Stimulated activated CD4-positive, alpha-beta T cell treated with anti-CD3 and anti-CD28 coated beads, Interleukin-2, amount 100 ng/mL, for 48 hours (primary cell): ENCODE results near the gene LYPD4.
A peak's percentile ranks its signal among the peaks of the same experiment; 100 is the strongest.

ENCODE experiments used
- DNase-seq, 2 donors: peaks; one replicate each; pipeline ENCODE4 v3.0.0-alpha.2; 2020

LYPD4 gene

DNA sequence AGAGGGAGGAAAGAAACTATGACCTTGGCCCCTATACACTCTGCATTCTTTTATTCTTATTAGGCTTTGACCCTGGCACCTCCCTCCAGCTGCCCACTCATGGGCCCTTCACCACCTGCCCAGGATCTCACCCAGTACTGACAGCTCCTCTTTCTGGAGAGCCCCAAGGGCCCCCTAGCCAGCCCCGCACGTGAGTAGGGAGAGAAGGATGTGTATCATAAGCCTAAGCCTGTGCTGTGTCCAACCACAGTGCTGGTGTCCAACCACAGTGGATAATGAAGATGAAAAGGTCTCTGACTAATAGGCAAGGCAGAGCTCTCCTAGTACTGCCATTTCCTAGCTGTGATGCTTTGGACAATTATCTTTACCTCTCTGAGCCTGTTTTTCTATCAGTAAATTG is 4.6 kb upstream of the LYPD4 start:
- no peak for DNase-seq

DNA sequence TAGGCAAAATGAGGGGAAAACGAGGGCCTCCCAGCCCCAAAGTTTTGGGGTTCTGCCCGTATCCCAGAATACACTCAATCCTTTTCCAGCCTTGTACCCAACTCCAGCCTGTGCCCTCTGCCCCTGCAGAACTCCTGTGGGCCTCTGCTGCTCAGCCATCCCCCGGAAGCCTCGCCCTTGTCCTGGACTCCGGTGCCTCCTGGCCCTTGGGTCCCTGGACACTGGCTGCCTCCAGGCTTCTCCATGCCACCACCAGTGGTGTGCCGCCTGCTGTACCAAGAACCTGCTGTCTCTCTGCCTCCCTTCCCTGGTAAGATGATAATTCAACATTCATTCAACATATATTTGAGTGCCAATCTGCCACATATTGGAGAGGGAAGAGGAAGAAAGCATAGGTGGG is 4.2 kb upstream of the LYPD4 start:
- DNase-seq = no peak

DNA sequence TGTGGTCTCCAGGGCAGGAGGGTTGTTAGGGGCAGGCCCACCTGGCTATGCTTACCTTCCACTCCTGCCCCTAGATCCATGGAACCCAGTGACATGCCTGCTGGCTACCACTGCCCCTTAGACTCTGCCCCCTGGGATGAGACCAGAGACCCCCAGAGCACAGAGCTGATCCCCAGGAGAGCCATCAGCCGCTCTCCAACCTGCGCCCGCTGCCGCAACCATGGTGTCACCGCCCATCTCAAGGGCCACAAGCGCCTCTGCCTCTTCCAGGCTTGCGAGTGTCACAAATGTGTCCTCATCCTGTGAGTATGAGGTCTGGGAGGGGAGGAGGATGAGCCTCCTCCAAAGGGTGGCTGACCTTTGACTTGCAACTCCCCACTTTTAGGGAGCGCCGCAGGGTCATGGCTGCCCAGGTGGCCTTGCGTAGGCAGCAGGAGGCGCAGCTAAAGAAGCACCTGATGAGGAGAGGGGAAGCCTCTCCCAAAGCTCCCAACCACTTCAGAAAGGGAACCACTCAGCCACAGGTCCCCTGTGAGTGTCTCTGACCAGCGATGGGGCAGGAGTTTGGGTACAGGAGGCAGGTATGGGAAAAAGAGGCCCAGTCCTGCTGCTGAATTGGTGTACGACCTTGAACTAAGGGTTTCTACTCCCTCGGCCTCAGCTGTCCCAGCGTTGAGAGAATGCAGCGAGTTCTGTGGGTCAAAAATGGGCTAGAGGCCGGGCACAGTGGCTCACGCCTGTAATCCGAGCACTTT is 3.0 kb upstream of the LYPD4 start:
- DNase-seq = no peak

DNA sequence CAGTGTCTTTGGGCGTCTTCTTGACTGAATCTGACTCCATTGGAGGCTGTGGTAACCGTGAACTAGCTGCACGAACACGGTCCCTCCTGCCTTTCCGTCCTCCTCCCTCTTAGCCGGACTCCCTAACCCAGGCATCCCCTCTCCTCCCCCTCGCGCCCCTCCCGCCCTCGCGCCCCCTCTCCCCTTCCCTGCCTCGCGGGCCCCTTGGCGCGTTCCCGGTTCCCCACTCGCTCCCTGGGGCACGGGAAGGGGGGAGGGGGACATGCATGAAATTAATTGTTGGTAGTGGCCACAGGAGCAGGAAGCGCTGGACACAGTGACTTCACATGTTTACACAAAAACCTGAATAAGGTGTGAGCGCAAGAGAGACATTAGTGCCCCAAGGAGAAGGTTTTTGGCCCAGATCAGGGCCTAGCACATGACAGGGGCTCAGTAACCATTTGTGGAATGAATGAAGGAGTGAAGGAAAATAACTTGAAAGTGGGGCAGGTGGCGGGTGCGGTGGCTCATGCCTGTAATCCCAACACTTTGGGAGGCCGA is 638 bp upstream of the LYPD4 start:
- DNase-seq = no peak

DNA sequence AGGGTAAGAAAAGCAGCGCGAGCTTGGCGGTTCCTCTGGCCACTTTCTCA is 343 bp upstream of the LYPD4 start, which contains the start of gene DMRTC2:
Gene DMRTC2 (plus strand): TSS at position 42 of the 50 bp plus-strand sequence. CDS start 2,387 bp downstream, outside the sequence.
- DNase-seq = no peak

DNA sequence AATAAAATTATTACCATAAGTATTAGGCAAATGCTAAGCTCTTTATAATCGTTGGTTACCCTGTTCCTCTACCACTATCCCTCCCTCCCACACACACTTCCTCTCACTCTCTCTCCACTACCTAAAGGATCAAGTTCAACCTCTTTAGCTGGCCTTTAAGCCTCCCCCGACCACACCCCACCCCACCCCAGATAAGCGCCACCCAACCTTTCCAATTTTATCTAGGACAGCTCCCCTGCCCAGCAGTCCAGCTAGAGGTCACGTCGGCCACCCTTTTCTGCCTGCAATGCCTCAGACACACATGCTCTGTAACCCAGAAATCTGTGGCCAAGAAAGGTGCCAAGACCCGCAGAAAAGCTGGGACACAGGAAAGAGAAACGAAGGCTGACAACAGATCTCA is 1.1 kb downstream of the LYPD4 start:
- DNase-seq = no peak

DNA sequence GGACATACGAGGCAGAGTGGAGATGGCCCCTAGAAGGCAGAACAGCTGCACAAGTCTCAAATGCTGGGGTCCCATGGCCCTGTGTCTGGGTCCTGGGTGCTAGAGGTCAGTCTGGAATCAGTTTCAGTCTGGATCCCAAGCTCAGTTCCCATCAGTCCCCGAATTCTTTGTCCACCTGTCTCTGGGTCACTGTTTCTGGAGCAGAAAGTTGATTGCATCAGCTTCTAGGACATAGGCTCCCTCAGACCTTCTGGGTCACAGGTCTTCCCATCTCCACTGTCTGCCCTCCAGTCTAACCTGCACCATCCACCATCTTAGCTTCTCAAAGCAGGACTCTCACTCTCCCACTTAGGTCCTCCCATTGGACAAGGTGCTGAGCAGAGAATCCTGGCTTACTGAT is 5.3 kb downstream of the LYPD4 start:
- no peak for DNase-seq

DNA sequence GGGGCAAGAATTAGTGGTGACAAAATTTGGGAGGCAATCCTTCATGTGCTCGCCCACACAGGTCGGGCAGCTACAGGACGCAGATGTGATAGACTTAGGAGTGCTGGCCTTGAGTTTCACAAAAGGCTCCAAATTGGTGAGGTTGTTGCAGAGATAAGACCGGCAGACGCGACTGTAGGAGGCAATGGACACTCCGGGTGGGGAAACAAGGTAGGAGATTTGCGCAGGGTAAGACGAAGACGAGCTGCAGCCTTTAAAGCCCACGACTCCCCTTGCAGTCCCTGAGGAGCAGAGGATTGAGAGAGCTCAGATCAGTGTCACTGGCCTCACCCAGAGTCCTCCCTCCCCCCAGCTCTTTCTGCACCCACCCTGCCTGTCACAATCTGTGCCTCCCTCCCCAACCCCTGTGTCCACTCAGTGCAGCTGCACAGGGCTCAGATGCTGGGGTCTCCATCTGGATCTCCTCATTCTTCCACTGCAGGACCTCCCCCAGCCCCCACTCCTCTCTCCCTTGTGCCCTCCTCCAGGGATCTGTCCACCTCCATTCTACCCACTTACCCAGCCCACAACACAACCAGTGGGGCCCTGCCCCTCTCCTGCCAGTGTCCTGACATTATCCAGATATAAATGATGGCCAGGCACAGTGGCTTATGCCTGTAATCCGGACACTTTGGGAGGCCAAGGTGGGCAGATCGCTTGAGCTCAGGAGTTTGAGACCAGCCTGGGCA is 6.3 kb downstream of the LYPD4 start:
- DNase-seq = no peak

DNA sequence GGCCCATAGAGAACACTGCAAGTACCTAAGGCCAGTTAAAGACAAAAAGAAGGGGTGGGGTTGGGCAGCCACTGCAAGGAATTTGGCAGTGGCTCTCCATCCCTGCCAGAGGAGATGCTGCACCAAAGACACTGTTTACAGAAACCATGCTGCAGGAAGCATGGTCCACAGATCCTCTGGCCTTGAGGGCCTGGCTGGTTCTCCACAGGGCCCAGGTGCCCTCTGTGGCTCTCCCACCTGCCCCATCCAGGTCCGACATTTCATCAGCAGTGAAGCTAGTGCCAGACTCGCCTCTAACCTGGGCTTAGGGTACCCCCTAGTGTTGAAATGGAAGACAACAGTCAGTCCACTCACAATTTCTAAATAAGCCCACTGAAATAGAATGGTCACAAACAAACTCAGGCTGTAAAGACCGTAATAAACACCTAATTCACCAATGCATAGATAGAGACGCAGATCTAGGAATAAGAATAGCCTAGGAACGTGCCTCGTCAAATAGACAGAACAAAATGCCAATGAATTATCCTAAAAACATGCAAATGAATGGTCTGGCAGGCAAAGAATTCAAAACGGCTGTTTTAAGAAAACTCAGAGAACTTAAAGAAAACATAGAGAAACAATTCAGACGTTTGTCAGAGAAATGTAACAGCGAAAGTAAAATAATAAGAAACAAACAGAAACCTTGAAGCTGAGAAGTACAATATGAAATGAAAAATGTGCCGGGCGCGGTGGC is 23.3 kb downstream of the LYPD4 start:
- peak; percentile 36 to 45 for DNase-seq

DNA sequence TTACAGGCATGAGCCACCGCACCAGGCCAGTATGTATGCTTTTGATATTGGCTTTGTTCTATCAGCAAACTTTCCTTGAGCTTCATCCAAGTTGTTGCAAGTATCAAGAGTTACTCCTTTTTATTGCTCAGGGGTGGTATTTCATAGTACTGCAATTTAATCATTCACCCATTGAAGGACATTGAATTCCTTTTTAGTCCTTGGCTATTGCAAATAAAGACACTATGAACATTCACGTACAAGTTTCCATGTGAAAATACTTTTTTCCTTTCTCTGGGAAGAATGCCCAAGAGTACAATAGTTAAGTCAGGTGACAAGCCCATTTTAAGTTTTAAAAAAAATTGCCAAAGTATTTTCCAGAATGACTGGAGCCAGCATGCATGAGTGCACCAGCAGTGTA is 27.7 kb downstream of the LYPD4 start:
- no peak for DNase-seq

DNA sequence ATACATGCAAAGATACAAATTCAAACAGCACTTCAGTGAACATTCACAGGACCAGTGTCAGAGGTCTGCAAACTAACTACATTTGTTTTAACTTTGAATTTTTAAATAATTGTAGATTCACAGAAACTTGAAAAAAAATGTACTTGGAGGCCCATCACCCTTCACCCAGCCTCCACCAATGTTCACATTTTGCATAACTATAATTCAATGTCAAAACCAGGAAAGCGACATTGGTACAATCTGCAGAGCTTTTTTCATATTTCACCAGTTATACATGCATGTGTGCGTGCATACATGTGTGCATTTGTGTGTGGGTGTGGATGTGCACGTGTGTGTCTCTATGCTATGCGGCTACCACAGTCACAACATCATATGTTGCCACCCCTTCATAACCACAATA is 29.2 kb downstream of the LYPD4 start:
- no peak for DNase-seq

DNA sequence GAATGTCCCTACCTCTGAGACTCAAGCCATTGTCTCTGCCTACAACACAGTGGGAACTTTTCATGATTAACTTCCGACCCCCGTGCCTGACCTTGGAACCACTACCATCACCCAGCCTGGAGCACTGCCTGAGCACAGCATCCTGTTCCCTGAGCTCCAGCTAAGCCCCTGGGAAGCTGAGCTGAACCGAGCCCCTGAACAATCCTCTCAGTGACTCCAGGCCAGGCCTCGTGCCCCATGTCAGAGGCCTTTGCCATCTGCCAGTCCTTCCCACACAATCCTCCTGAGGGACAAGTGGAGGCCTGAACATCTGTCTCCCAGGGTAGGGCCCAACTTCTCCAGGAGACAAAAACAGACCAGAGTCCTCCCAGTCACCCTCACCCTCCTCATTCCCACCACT is 30.6 kb downstream of the LYPD4 start:
- no peak for DNase-seq

DNA sequence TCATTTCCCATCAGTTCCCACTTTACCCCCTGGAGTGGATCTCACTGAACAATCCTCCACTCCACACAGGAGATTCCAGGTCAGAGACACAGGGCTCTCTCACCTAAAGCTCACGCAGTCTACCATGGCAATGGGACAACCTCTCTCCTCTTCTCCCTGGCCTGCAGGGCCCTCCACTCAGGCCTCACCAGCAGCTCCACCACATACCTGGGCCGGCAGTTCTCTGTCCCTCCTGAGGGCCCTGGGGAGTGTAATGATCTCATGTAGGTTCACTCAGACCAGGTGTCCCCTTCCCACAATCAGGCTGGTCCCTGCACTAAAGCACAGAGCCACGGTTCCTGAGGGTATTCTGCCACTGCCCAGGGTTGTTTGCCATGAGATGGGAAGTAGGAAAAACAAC is 32.5 kb downstream of the LYPD4 start:
- DNase-seq = no peak

DNA sequence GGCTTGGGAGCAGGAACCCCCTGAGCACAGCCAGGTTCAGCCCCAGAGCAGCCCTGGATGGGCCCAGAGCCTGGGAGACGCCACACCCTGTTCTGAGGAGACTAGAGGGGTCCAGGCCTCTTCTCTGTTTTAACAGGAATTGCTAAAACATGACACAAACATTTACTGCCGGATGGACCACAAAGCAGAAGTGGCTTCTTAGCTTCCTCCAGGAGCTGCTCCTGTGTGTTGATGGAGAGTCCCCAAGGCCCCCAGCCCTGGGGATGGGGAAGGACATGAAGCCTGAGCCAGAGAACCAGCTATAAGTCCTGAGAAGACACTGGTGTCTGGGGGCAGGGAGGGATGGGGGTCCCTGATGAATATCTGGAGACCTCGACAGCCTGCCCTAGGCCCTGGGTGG is 33.4 kb downstream of the LYPD4 start:
- no peak for DNase-seq

DNA sequence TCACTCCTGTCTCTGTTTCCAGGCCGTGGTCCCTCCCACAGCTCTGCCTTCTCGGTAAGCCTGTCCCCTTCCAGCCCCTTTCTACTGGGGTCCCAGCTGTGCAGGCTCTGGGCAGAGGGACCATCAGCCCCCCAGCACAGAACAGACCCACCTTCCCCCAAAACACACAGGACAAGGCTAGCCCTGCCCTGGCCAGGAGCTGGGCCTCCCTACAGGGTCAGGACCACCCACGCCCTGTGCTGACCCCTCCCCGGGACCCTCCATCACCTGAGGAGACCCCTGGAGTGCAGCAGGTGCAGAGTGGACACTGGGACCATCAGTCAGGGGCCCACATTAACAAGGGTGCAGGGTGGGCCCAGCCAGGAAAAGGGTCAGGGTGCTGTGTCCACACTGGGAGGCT is 34.2 kb downstream of the LYPD4 start:
- DNase-seq = no peak

DNA sequence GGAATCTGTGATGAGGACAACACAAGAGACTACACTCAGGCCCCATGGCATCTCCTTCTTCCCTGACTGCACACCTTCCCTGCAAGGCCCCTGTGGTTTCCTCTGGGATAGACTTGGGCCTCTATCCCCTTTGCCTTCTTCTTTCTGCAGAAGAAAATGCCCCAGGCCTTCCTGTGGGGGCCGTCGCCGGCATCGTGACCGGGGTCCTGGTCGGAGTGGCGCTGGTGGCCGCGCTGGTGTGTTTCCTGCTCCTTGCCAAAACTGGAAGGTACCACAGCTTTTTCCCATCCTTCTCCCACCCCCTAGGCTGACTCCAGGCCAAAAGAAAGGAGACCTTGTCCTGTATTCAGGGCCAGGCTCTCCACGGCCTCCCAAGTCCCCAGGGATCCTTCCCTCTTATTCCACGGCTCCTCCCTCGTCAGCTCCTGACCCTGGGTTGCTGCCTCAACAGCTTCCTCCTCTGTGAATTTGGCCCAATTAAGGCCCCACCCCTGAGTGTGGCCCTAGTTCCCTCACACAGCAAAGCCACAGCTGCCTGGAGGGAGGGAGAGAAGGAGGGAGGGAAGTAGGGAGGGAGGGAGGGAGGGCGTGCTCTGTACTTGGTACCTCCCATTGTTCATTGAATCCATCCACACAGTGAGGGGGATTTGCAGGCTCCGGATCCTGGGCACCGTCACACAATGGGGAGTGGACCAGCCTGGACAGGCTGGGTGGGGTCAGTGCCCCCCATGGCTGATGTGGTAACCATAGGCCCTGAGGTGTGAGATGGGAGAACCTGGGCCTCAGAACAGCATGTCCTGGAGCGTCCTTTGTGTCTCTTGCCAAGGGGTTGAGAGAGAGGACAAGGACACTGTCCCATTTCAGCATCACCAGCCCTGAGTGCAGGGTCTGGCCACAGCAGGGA is 35.6 kb downstream of the LYPD4 start:
- no peak for DNase-seq

DNA sequence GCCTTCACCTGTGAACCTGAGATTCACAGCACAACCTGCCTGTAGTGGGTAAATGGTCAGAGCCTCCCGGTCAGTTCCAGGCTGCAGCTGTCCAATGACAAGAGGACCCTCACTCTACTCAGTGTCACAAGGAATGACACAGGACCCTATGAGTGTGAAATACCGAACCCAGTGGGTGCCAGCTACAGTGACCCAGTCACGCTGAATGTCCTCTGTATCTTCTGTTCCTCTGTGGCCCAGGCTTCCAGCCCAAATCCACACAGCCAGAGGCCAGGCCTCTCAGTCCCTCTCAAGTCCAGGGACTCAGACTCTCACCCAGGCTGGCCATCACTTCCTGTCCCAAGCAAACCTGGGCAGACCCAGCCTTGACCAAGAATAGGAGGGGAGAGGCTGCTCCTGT is 37.3 kb downstream of the LYPD4 start:
- DNase-seq = no peak

DNA sequence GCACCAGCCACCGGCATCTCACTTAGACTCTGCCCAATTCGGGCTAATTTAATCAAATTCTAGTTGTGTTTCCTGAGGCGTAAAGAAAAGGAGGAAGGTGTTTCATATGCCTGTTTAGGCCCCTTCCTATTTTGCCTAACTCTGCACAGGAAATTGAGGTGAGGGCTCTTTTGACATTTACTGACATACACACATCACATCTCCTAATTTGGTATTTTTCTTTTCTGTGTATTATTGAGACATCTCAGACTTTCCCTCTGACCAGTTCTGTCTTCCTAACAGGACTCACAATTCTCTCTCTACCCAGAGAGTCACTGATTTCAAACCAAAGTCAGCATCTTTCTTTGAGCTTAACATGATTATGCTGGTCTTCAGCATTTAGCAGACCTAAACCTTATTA is 40.1 kb downstream of the LYPD4 start:
- DNase-seq = no peak

DNA sequence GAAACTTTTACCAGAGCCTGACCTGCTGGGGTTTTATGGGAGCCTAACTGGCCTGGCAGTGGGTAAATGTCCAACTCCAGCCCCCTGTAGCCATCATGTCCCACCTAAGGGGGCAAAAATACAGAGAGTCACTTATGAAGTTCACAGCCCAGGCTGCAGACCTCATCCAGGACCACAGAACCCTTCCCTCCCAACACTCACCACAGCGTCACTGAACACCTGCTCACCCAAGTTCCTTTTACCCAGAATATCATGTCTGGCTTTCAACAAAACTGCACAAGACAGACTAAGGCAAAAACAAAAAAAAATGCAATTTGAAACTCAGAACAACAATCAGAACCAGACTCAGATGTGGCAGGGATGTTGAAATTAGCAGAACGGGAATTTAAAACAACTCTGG is 41.7 kb downstream of the LYPD4 start:
- DNase-seq = no peak

DNA sequence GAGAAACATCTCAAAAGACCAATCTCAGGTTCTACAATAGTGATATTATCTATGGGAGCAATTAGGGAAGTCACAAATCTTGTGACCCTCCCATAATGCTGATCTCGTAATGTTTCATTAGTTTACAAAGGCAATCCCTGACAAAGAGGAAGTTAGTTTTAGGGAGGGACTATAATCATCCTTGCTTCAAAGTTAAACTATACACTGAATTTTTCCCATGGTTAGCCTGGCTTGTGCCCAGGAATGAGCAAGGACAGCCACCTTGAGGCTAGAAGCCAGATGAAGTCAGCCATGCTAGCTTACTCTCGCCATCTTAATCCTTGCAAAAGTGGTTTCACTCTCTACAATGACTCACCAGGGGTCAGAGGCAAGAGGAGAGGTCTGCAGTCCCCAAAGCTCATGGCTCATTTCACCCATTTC is 42.7 kb downstream of the LYPD4 start:
- no peak for DNase-seq

DNA sequence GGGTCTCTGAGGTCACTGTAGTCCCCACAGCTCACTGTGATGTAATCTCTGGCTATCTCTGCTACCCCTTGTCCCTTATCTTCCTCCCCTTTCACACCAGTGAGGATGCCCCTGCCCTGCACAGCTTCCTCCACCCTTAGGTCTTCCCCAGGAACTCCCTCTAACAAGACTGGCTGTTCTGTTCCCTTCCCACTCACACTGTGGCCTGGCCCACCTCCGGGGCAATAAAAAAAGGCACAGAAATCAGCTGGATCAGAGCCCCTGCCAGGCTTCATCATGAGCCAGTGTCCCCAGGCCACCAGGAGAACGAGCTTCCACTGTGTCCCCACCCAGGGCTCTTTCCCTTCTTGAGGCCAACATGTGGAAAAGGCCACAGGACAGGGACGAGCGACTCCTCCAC is 43.5 kb downstream of the LYPD4 start:
- no peak for DNase-seq

DNA sequence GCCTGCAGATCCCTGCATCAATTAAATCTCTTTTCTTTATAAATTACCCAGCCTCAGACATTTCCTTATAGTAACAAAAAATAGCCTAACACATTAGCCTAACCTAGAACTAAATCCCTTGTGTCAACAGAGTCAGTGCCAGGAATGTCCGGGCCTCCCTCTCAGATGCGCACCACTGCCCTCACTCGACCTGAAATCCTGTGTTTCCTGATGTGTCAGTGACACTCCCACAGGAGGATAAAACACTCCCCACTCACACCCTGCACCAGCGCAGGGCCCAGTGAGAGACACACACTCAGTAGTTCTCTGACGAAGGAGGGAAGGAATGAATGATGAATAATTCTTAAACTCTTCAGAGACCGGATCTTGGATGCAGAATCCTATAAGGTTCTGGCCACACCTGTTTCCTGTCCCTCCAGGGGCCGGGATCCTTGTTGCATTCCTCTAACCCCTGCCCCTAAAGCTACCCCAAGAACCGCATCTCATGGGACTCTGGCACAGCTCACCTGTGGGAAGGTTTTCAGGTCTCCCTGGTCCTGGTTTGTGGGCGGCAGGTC is 45.0 kb downstream of the LYPD4 start:
- DNase-seq = no peak

DNA sequence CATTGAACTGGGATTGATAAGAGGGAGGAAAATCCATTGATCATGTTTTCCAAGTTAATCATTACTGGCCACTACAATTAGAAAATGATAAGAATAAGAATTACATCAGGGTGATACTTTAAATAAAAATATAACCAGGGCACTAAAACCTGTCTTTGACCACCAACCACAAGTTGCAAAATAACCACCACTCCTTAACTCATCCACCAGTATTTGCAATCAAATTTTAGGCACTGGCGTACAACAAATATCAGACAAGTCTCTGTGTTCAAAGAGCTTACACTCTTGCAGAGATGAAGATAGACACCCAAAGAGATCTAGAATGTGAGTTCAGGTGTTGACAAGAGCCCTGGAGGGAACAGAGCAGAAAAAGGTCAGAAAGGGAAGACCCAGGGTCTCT is 47.6 kb downstream of the LYPD4 start:
- DNase-seq = no peak
